B cell (primary cell): ENCODE results near the gene MAN2B2.

ENCODE experiments used
- CTCF ChIP-seq: fragments of 200-600 bp; IDR thresholded peaks from one replicate; pipeline ENCODE4 v1.8.0; 2022; ENCODE audit warnings: antibody characterized with exemption, mild to moderate bottlenecking
- EZH2 ChIP-seq: IDR thresholded peaks from 2 replicates; pipeline ENCODE4 v1.6.1; 2012; ENCODE audit warnings: borderline replicate concordance, low read depth, mild to moderate bottlenecking, moderate library complexity, low read length; ENCODE audit not compliant: insufficient read depth, poor library complexity, severe bottlenecking

GRCh38 chr4:6538111-6538510, 36.9 kb upstream of the MAN2B2 start:
- no peak for TF ChIP-seq EZH2
- no peak for TF ChIP-seq CTCF
